ENCODE measurements around the gene SMIM15. TPM values are rescaled to one million over a fixed set of nuclear protein-coding genes. Genes with fewer than 3 reads are reported as not detected.

The SMIM15 gene
- total RNA-seq, 1 donor from 2014 or later = 39.7 TPM

GRCh38 chr5:61139094-61139873 lies 23.0 kb downstream of the SMIM15 start:
- Mint-ChIP-seq H3K4me3 (ENCODE audit: unreplicated experiment) (no peak overlapping the region), H3K27ac (ENCODE audit: unreplicated experiment) (no peak overlapping the region), H3K27me3 (ENCODE audit: unreplicated experiment) (peaks cover 5% of the 10 kb centered on the region), H3K36me3 (ENCODE audit: unreplicated experiment) (no peaks in the 10 kb centered on the region), H3K9me3 (ENCODE audit: unreplicated experiment) (no peaks in the 10 kb centered on the region), H3K4me1 (ENCODE audit: low read depth, unreplicated experiment) (peaks cover 22% of the 10 kb centered on the region)
- no peak for TF ChIP-seq CTCF (IDR thresholded peaks at IDR 0.05; ENCODE audit: partially characterized antibody, unreplicated experiment)
- DNase-seq = no peak

- no peak for DNase-seq
Measured at GRCh38 chr5:61137835-61138234, 24.4 kb downstream of the SMIM15 start.

GRCh38 chr5:61132559-61132958 lies 29.7 kb downstream of the SMIM15 start:
- no peak overlapping the region for H3K4me3 Mint-ChIP-seq (ENCODE audit: unreplicated experiment)
- H3K27me3 Mint-ChIP-seq (ENCODE audit: unreplicated experiment) = peaks cover 2% of the 10 kb centered on the region
- DNase-seq = no peak
- peaks cover 6% of the 10 kb centered on the region for H3K4me1 Mint-ChIP-seq (ENCODE audit: low read depth, unreplicated experiment)
- no peak for TF ChIP-seq CTCF (IDR thresholded peaks at IDR 0.05; ENCODE audit: partially characterized antibody, unreplicated experiment)
- H3K27ac Mint-ChIP-seq (ENCODE audit: unreplicated experiment) = no peak overlapping the region
- no peaks in the 10 kb centered on the region for H3K36me3 Mint-ChIP-seq (ENCODE audit: unreplicated experiment)
- peaks cover 2% of the 10 kb centered on the region for H3K9me3 Mint-ChIP-seq (ENCODE audit: unreplicated experiment)

More at GRCh38 chr5:61137835-61138234, 24.4 kb downstream of the SMIM15 start:
- no peak overlapping the region for H3K4me3 Mint-ChIP-seq (ENCODE audit: unreplicated experiment)
- no peaks in the 10 kb centered on the region for H3K9me3 Mint-ChIP-seq (ENCODE audit: unreplicated experiment)
- H3K4me1 Mint-ChIP-seq (ENCODE audit: low read depth, unreplicated experiment) = peaks cover 22% of the 10 kb centered on the region
- H3K27ac Mint-ChIP-seq (ENCODE audit: unreplicated experiment) = no peak overlapping the region
- no peaks in the 10 kb centered on the region for H3K36me3 Mint-ChIP-seq (ENCODE audit: unreplicated experiment)
- TF ChIP-seq CTCF (IDR thresholded peaks at IDR 0.05; ENCODE audit: partially characterized antibody, unreplicated experiment) = no peak
- H3K27me3 Mint-ChIP-seq (ENCODE audit: unreplicated experiment) = peaks cover 5% of the 10 kb centered on the region

- H3K4me3 Mint-ChIP-seq (ENCODE audit: unreplicated experiment) = no peak overlapping the region
- no peaks in the 10 kb centered on the region for H3K36me3 Mint-ChIP-seq (ENCODE audit: unreplicated experiment)
- TF ChIP-seq CTCF (IDR thresholded peaks at IDR 0.05; ENCODE audit: partially characterized antibody, unreplicated experiment) = no peak
- H3K9me3 Mint-ChIP-seq (ENCODE audit: unreplicated experiment) = peaks cover 2% of the 10 kb centered on the region
- H3K4me1 Mint-ChIP-seq (ENCODE audit: low read depth, unreplicated experiment) = peaks cover 6% of the 10 kb centered on the region
- no peak overlapping the region for H3K27ac Mint-ChIP-seq (ENCODE audit: unreplicated experiment)
- no peaks in the 10 kb centered on the region for H3K27me3 Mint-ChIP-seq (ENCODE audit: unreplicated experiment)
- DNase-seq = no peak
Measured at GRCh38 chr5:61130289-61130688, 32.0 kb downstream of the SMIM15 start.

- H3K4me3 Mint-ChIP-seq (ENCODE audit: unreplicated experiment) = no peak overlapping the region
- TF ChIP-seq CTCF (IDR thresholded peaks at IDR 0.05; ENCODE audit: partially characterized antibody, unreplicated experiment) = no peak
- no peaks in the 10 kb centered on the region for H3K9me3 Mint-ChIP-seq (ENCODE audit: unreplicated experiment)
Measured at GRCh38 chr5:61123145-61123544, 39.1 kb downstream of the SMIM15 start.

More at GRCh38 chr5:61123145-61123544, 39.1 kb downstream of the SMIM15 start:
- no peaks in the 10 kb centered on the region for H3K36me3 Mint-ChIP-seq (ENCODE audit: unreplicated experiment)
- DNase-seq = no peak
- no peak overlapping the region for H3K27ac Mint-ChIP-seq (ENCODE audit: unreplicated experiment)
- no peaks in the 10 kb centered on the region for H3K27me3 Mint-ChIP-seq (ENCODE audit: unreplicated experiment)
- no peaks in the 10 kb centered on the region for H3K4me1 Mint-ChIP-seq (ENCODE audit: low read depth, unreplicated experiment)

Measured in glutamatergic neuron (in vitro differentiated cells).